Fibroblast of lung (primary cell): ENCODE data around the gene PAIP1. TPM values are rescaled to one million over a fixed set of nuclear protein-coding genes. Genes with fewer than 3 reads are reported as not detected.

Experiments used
- DNase-seq, 2 donors: peaks; one replicate each; pipeline versions ENCODE4 v3.0.0 to v3.0.0-alpha.2; 2010; ENCODE audit warnings: low read depth in 2 of 2
- H2AFZ ChIP-seq: 2 replicates; pipeline ENCODE4 v1.5.1; 2012; ENCODE audit warnings: low read length, control low read depth, inconsistent platforms
- H3K27ac ChIP-seq: 2 replicates; pipeline ENCODE4 v1.5.1; 2011; ENCODE audit warnings: low read length, control low read depth; ENCODE audit not compliant: insufficient read depth
- H3K27me3 ChIP-seq: 2 replicates; pipeline ENCODE4 v1.5.1; 2011; ENCODE audit warnings: mild to moderate bottlenecking, low read length; ENCODE audit not compliant: control insufficient read depth, insufficient read depth
- H3K36me3 ChIP-seq: 2 replicates; pipeline ENCODE4 v1.5.1; 2011; ENCODE audit warnings: low read length; ENCODE audit not compliant: control insufficient read depth, insufficient read depth
- H3K4me1 ChIP-seq: 2 replicates; pipeline ENCODE4 v1.5.1; 2011; ENCODE audit warnings: low read length; ENCODE audit not compliant: control insufficient read depth, insufficient read depth; ENCODE audit errors: extremely low read depth
- H3K4me2 ChIP-seq: 2 replicates; pipeline ENCODE4 v1.5.1; 2011; ENCODE audit warnings: low read length, control low read depth; ENCODE audit not compliant: insufficient read depth; ENCODE audit errors: extremely low read depth
- H3K4me3 ChIP-seq, 4 experiments: fragments of 200-600 bp in 1 of 4; sonication (generic) in 1 of 4; replicated peaks in 1 of 4; 2 replicates each; pipeline ENCODE4 v1.5.1; 2011 to 2016; ENCODE audit warnings: low read length in 4 of 4, low read depth in 3 of 4, mild to moderate bottlenecking in 3 of 4, control low read depth in 2 of 4, inconsistent platforms in 1 of 4, mixed read lengths in 1 of 4; ENCODE audit not compliant: insufficient read depth in 1 of 4; ENCODE audit errors: control extremely low read depth in 1 of 4
- H3K79me2 ChIP-seq: 2 replicates; pipeline ENCODE4 v1.5.1; 2012; ENCODE audit warnings: mild to moderate bottlenecking, low read length, inconsistent platforms; ENCODE audit not compliant: control insufficient read depth, insufficient read depth
- H3K9ac ChIP-seq: 2 replicates; pipeline ENCODE4 v1.5.1; 2011; ENCODE audit warnings: mild to moderate bottlenecking, low read length, control low read depth; ENCODE audit not compliant: insufficient read depth
- H3K9me3 ChIP-seq: 2 replicates; pipeline ENCODE4 v1.5.1; 2012; ENCODE audit warnings: low read depth, low read length; ENCODE audit not compliant: control insufficient read depth, insufficient read depth
- H4K20me1 ChIP-seq: 2 replicates; pipeline ENCODE4 v1.5.1; 2011; ENCODE audit warnings: low read length; ENCODE audit not compliant: control insufficient read depth, insufficient read depth; ENCODE audit errors: extremely low read depth
- EZH2 ChIP-seq: IDR thresholded peaks from 2 replicates; pipeline ENCODE4 v1.5.1; 2012; ENCODE audit warnings: low read length, control low read depth, mild to moderate bottlenecking; ENCODE audit errors: missing control alignments
- polyA plus RNA-seq, 2 donors: library from polyadenylated mRNA; depleted of rRNA in 1 of 2; stranded (reverse) in 1 of 2; unstranded in 1 of 2; fragments of >200 nt; gene quantifications; 2 replicates each; pipeline ENCODE4 v1.2.1, GENCODE V29; 2011 to 2012; ENCODE audit warnings: missing spikeins in 1 of 2
- total RNA-seq: library from RNA; depleted of rRNA; stranded (reverse); fragments of >200 nt; gene quantifications from 2 replicates; pipeline ENCODE4 v1.2.1, GENCODE V29; 2014
- TF ChIP-seq, protein P1 (sequence below), 2 donors: IDR thresholded peaks in 1 of 2; conservative IDR thresholded peaks in 1 of 2; 1 replicate in 1 of 2; 2 replicates in 1 of 2; pipeline ENCODE4 v1.5.1; 2011 to 2012; ENCODE audit warnings: low read length in 2 of 2, control low read depth in 1 of 2, inconsistent platforms in 1 of 2, low read depth in 1 of 2, mild to moderate bottlenecking in 1 of 2

The PAIP1 gene
- total and polyA plus RNA-seq, 2 donors (not counting 1 experiment from before 2014, with no cell fraction given) = 85.4 to 120 TPM

GRCh38 chr5:43572357-43572756, 15.5 kb upstream of the PAIP1 start:
- Histone ChIP-seq H3K9me3 (no peaks in the 10 kb centered on the region), H3K9ac (no peak overlapping the region), H3K79me2 (no peaks in the 10 kb centered on the region), H4K20me1 (no peaks in the 10 kb centered on the region), H3K27me3 (no peaks in the 10 kb centered on the region), H3K36me3 (no peaks in the 10 kb centered on the region), H3K27ac (no peak overlapping the region), H2AFZ (no peak overlapping the region), H3K4me3 (no peak overlapping the region), H3K4me2 (peak overlapping the region; percentile 19), H3K4me1 (no peaks in the 10 kb centered on the region)
- TF ChIP-seq, protein P1, sequence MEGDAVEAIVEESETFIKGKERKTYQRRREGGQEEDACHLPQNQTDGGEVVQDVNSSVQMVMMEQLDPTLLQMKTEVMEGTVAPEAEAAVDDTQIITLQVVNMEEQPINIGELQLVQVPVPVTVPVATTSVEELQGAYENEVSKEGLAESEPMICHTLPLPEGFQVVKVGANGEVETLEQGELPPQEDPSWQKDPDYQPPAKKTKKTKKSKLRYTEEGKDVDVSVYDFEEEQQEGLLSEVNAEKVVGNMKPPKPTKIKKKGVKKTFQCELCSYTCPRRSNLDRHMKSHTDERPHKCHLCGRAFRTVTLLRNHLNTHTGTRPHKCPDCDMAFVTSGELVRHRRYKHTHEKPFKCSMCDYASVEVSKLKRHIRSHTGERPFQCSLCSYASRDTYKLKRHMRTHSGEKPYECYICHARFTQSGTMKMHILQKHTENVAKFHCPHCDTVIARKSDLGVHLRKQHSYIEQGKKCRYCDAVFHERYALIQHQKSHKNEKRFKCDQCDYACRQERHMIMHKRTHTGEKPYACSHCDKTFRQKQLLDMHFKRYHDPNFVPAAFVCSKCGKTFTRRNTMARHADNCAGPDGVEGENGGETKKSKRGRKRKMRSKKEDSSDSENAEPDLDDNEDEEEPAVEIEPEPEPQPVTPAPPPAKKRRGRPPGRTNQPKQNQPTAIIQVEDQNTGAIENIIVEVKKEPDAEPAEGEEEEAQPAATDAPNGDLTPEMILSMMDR (conservative IDR thresholded peaks at IDR 0.05 in 1 of 2, IDR thresholded peaks at IDR 0.05 in 1 of 2; ENCODE audit: low read depth in 1 of 2, low read length in 2 of 2) = no peak
- TF ChIP-seq EZH2 = no peak
- DNase-seq = peak in 1 of 2 donors; percentile 38

GRCh38 chr5:43571237-43571636, 14.4 kb upstream of the PAIP1 start:
- no peaks in the 10 kb centered on the region for H3K4me1 ChIP-seq
- TF ChIP-seq, protein P1 (conservative IDR thresholded peaks at IDR 0.05 in 1 of 2, IDR thresholded peaks at IDR 0.05 in 1 of 2; ENCODE audit: low read depth in 1 of 2, low read length in 2 of 2) = no peak
- no peak for TF ChIP-seq EZH2
- H3K9ac ChIP-seq = no peak overlapping the region
- no peaks in the 10 kb centered on the region for H3K9me3 ChIP-seq
- H3K27ac ChIP-seq = no peak overlapping the region
- H3K27me3 ChIP-seq = no peaks in the 10 kb centered on the region
- peak in 1 of 2 donors; percentile 37 for DNase-seq
- H3K4me2 ChIP-seq = peak overlapping the region; percentile 53
- peak overlapping the region; percentile 29 for H2AFZ ChIP-seq
- H3K79me2 ChIP-seq = no peaks in the 10 kb centered on the region
- no peaks in the 10 kb centered on the region for H4K20me1 ChIP-seq
- no peaks in the 10 kb centered on the region for H3K36me3 ChIP-seq
- H3K4me3 ChIP-seq = peak overlapping the region; percentile 9 to 41 (median 34)

GRCh38 chr5:43570450-43571158, 13.7 kb upstream of the PAIP1 start:
- Histone ChIP-seq H3K4me2 (no peak overlapping the region), H3K4me3 (peak overlapping the region in 1 of 4 experiments; percentile 32), H3K79me2 (no peaks in the 10 kb centered on the region), H4K20me1 (no peaks in the 10 kb centered on the region), H3K27me3 (no peaks in the 10 kb centered on the region), H3K9me3 (no peaks in the 10 kb centered on the region), H3K36me3 (no peaks in the 10 kb centered on the region), H2AFZ (no peak overlapping the region), H3K27ac (no peak overlapping the region), H3K4me1 (no peaks in the 10 kb centered on the region), H3K9ac (no peak overlapping the region)
- TF ChIP-seq, protein P1 (conservative IDR thresholded peaks at IDR 0.05 in 1 of 2, IDR thresholded peaks at IDR 0.05 in 1 of 2; ENCODE audit: low read depth in 1 of 2, low read length in 2 of 2) = no peak
- TF ChIP-seq EZH2 = no peak
- no peak for DNase-seq
